B cell (primary cell): ENCODE measurements around the gene PSMG4. TPM values are rescaled to one million over a fixed set of nuclear protein-coding genes. Genes with fewer than 3 reads are reported as not detected.

ENCODE experiments used
- ATAC-seq: fragments of 200-7000 bp; cut with Tn5 transposase; one replicate; pipeline ENCODE4 v1.10.0; 2021; ENCODE audit warnings: low read depth, mild to moderate bottlenecking, moderate number of reproducible peaks, moderate library complexity
- CTCF ChIA-PET: fragments of 350-600 bp; sonication (Branson Sonifier 250); formaldehyde crosslinking; loops from one replicate; lab custom pipeline; 2021; ENCODE audit warnings: antibody characterized with exemption, inconsistent platforms; lab: Charles Lee
- POLR2A ChIA-PET: fragments of 350-600 bp; sonication (Branson Sonifier 250); formaldehyde crosslinking; loops from one replicate; lab custom pipeline; 2021; ENCODE audit warnings: antibody characterized with exemption; lab: Charles Lee
- DNase-seq: peaks from one replicate; pipeline ENCODE4 v3.0.0; 2013
- H2AFZ ChIP-seq: 2 replicates; pipeline ENCODE4 v1.6.1; 2012; ENCODE audit warnings: mild to moderate bottlenecking, low read depth, low read length; ENCODE audit not compliant: insufficient read depth, poor library complexity, severe bottlenecking
- H3K27ac ChIP-seq, 2 donors: 1 replicate in 1 of 2; 2 replicates in 1 of 2; pipeline ENCODE4 v1.5.1; 2012 to 2013; ENCODE audit warnings: low read length in 2 of 2, mild to moderate bottlenecking in 2 of 2, moderate library complexity in 1 of 2
- H3K27me3 ChIP-seq, 4 experiments: fragments of 200-600 bp in 1 of 4; sonication (generic) in 1 of 4; replicated peaks in 1 of 4; 1 replicate in 2 of 4; 2 replicates in 2 of 4; pipeline versions ENCODE4 v1.6.1 to v1.7.0; 2013 to 2016; ENCODE audit warnings: low read length in 3 of 4, mild to moderate bottlenecking in 2 of 4, mixed read lengths in 1 of 4, moderate library complexity in 1 of 4; ENCODE audit not compliant: insufficient read depth in 4 of 4, control insufficient read depth in 3 of 4; ENCODE audit errors: control extremely low read depth in 1 of 4
- H3K36me3 ChIP-seq, 2 experiments: replicated peaks in 1 of 2; 1 replicate in 1 of 2; 2 replicates in 1 of 2; pipeline versions ENCODE4 v1.6.1 to v1.7.1; 2013; ENCODE audit warnings: low read length in 1 of 2; ENCODE audit not compliant: insufficient read depth in 2 of 2, control insufficient read depth in 1 of 2; ENCODE audit errors: control extremely low read depth in 1 of 2, extremely low read depth in 1 of 2
- H3K4me1 ChIP-seq, 2 donors: fragments of 200-600 bp in 1 of 2; sonication (generic) in 1 of 2; 1 replicate in 1 of 2; 2 replicates in 1 of 2; pipeline versions ENCODE4 v1.5.1 to v1.6.1; 2013 to 2017; ENCODE audit warnings: low read length in 2 of 2; ENCODE audit not compliant: control insufficient read depth in 2 of 2, insufficient read depth in 2 of 2
- H3K4me2 ChIP-seq: replicated peaks from 2 replicates; pipeline ENCODE3; 2012; ENCODE audit warnings: mild to moderate bottlenecking, low read depth, low read length; ENCODE audit not compliant: poor library complexity, severe bottlenecking
- H3K4me3 ChIP-seq, 5 experiments: fragments of 200-600 bp in 1 of 5; sonication (generic) in 1 of 5; 1 replicate in 3 of 5; 2 replicates in 2 of 5; pipeline versions ENCODE4 v1.5.1 to v1.7.0; 2011 to 2016; ENCODE audit warnings: low read length in 4 of 5, mild to moderate bottlenecking in 4 of 5, low read depth in 2 of 5, control low read depth in 1 of 5, moderate library complexity in 1 of 5; ENCODE audit not compliant: insufficient read depth in 1 of 5; ENCODE audit errors: control extremely low read depth in 1 of 5, extremely low read depth in 1 of 5
- H3K79me2 ChIP-seq: fragments of 200-600 bp; sonication (generic); one replicate; pipeline ENCODE4 v1.6.0; 2016; ENCODE audit warnings: low read length; ENCODE audit not compliant: control insufficient read depth, insufficient read depth
- H3K9ac ChIP-seq: fragments of 200-600 bp; sonication (generic); 2 replicates; pipeline ENCODE4 v1.6.1; 2017; ENCODE audit warnings: mild to moderate bottlenecking, low read length, moderate library complexity
- H3K9me3 ChIP-seq, 3 donors: one replicate each; pipeline versions ENCODE4 v1.6.1 to v1.7.1; 2013; ENCODE audit warnings: low read length in 2 of 3; ENCODE audit not compliant: control insufficient read depth in 2 of 3, insufficient read depth in 1 of 3; ENCODE audit errors: control extremely low read depth in 1 of 3
- H4K20me1 ChIP-seq: 2 replicates; pipeline ENCODE4 v1.6.0; 2012; ENCODE audit warnings: mild to moderate bottlenecking, low read length; ENCODE audit not compliant: insufficient read depth, control insufficient read depth, poor library complexity, severe bottlenecking
- H3K27ac Mint-ChIP-seq: one replicate; pipeline ENCODE4 v1.8.0; 2021; ENCODE audit warnings: mixed read lengths
- H3K27me3 Mint-ChIP-seq: one replicate; pipeline ENCODE4 v1.8.0; 2021; ENCODE audit warnings: mixed read lengths
- H3K4me1 Mint-ChIP-seq: one replicate; pipeline ENCODE4 v1.8.0; 2021; ENCODE audit warnings: mixed read lengths
- H3K4me3 Mint-ChIP-seq: one replicate; pipeline ENCODE4 v1.8.0; 2021; ENCODE audit warnings: mixed read lengths
- H3K9me3 Mint-ChIP-seq: one replicate; pipeline ENCODE4 v1.8.0; 2022; ENCODE audit warnings: mixed read lengths; ENCODE audit not compliant: insufficient read depth
- CTCF ChIP-seq: fragments of 200-600 bp; IDR thresholded peaks from one replicate; pipeline ENCODE4 v1.8.0; 2022; ENCODE audit warnings: antibody characterized with exemption, mild to moderate bottlenecking
- EZH2 ChIP-seq: IDR thresholded peaks from 2 replicates; pipeline ENCODE4 v1.6.1; 2012; ENCODE audit warnings: borderline replicate concordance, low read depth, mild to moderate bottlenecking, moderate library complexity, low read length; ENCODE audit not compliant: insufficient read depth, poor library complexity, severe bottlenecking
- WGBS: methylation state at CpG from one replicate; pipeline ENCODE4 v1.1.5; 2013; ENCODE audit warnings: missing lambda C conversion rate; ENCODE audit not compliant: insufficient coverage; 5-methylcytosine and 5-hydroxymethylcytosine counted together
- intact Hi-C: fragments of 100-400 bp; cut with micrococcal nuclease; formaldehyde crosslinking; loops from one replicate; pipeline ENCODE4 v1.10.0; 2022
- polyA plus RNA-seq: library from polyadenylated mRNA; depleted of rRNA; stranded (reverse); fragments of >200 nt; gene quantifications from 2 replicates; pipeline ENCODE4 v1.2.3, GENCODE V29; 2012
- total RNA-seq, 2 donors: library from RNA; stranded (reverse); fragments of 120-200 nt in 1 of 2; gene quantifications; 1 replicate in 1 of 2; 2 replicates in 1 of 2; pipeline versions ENCODE4 v1.2.3 to v1.2.4, GENCODE V29; 2013 to 2022

The PSMG4 gene
- total and polyA plus RNA-seq, 2 donors (not counting 1 experiment from before 2014, with no cell fraction given), result 31.9 to 42.4 TPM

GRCh38 chr6:3229566-3230178 lies 29.1 kb upstream of the PSMG4 start:
- Histone ChIP-seq H3K79me2 (no peaks in the 10 kb centered on the region), H3K4me3 (peak overlapping the region; percentile 25 to 40 (median 35)), H3K9me3 (peaks cover 0 to 37% (median 0%) of the 10 kb centered on the region in 3 donors), H3K4me2 (peak overlapping the region; percentile 96), H3K27ac (no peak overlapping the region), H3K9ac (peak overlapping the region; percentile 63), H4K20me1 (no peaks in the 10 kb centered on the region), H3K4me1 (peaks cover 58 to 59% of the 10 kb centered on the region in 2 donors), H2AFZ (peak overlapping the region; percentile 44), H3K27me3 (peaks cover 0 to 83% (median 64%) of the 10 kb centered on the region in 4 experiments), H3K36me3 (no peaks in the 10 kb centered on the region)
- intact Hi-C loops, result loop anchor here (1.0 kb wide), 1 partner anchor 66 kb away; no protein-coding TSS in a partner anchor
- H3K4me1 Mint-ChIP-seq, result peaks cover 53% of the 10 kb centered on the region
- CTCF ChIA-PET, result interaction anchor here (0.7 to 4.0 kb wide), 3 partner anchors 22 to 104 kb away, joined by 3 to 18 read pairs (median 4); no protein-coding TSS in a partner anchor
- DNase-seq (peak; percentile 66), ATAC-seq (peak; percentile 42)
- WGBS, result 3% methylated on average over 11 of the region's 28 CpGs
- H3K9me3 Mint-ChIP-seq, result no peaks in the 10 kb centered on the region
- H3K4me3 Mint-ChIP-seq, result peak overlapping the region; percentile 95
- POLR2A ChIA-PET, result interaction anchor here (0.6 kb wide), 1 partner anchor 1788 kb away, joined by 3 read pairs; no protein-coding TSS in a partner anchor
- peaks cover 76% of the 10 kb centered on the region for H3K27me3 Mint-ChIP-seq
- H3K27ac Mint-ChIP-seq, result no peak overlapping the region
- no peak for TF ChIP-seq EZH2
- no peak for TF ChIP-seq CTCF
